GM18505 (cell line): ENCODE data around the gene FOXRED2.
"Not testable (repeated sequence)": the region's sequence is repeated elsewhere in the genome, so short reads cannot be mapped to it uniquely, and the experiment has no call there.

Experiments
- ATAC-seq: cut with Tn5 transposase; IDR thresholded peaks from one replicate; pipeline ENCODE4 v1.9.1; 2021; ENCODE audit not compliant: unreplicated experiment
- POLR2A ChIP-seq: IDR thresholded peaks from 4 replicates; pipeline ENCODE4 v1.6.1; 2011; ENCODE audit warnings: borderline replicate concordance; ENCODE audit not compliant: insufficient read depth, insufficient read length; ENCODE audit errors: extremely low read depth

Gene FOXRED2

DNA sequence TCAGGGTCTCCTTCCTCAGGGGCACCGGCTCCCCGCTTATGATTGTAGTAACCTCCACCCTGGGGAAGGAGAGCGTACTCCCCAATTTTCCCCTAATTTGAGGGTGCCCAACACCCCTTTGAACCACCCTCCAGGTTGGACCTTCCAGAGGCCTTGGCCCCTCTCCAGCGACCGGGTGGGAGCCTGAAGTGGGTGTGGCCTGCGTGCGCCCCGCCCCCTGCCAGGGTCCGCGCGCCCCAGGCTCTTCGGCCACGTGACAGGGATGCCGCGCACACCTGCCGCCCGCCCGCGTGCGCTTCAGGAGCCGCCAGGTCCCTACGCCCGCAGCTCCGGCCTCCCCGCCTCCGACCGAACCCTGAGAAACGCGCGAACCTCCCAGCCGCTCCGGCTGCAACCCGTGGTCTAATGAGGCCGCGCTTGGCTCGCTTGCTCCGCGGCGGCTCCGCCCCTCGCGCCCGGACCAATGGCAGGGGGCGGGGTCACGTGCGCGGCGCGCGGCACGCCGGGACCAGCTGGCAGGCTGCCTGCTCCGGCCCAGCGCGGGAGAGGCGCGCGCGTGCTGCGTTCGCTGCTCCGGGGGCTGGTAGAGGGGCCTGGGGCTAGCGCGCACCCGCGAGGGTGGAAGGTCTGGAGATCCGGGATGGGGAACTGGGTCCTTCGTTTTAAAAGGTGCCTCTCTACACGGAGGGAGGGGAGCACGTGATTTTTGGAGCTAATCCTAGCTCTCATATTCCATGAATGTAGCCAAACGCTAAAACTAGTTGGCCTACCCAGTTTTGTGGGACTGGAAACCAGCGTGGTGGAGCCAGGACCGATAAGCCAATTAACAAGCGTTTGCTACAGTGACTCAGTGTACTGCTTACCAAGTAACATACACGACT, at the start of gene FOXRED2:
Gene FOXRED2, minus strand, starts transcription at position 404 of the 881 bp plus-strand sequence. CDS start 618 bp downstream, outside the sequence.
- TF ChIP-seq POLR2A: peak; percentile 82
- peak; percentile 71 for ATAC-seq

DNA sequence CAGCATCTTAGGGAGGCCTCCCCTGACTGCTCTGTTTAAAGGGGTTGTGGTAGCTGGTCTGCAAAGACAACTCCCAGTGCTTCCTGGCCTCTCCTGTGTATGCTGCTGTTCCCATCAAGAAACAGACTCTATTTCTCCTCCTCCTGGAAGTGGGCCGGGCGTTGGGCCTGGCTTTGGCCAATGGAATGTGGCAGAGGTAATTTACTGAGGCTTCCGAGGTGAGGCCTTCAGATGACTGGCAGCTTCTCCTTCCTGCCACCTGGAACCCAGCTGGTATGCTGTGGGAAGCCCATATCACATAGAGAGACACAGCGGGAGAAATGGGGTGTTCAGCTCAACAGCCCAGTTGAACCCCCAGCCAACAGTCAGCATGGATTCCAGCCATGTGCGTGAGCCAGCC, 47.3 kb upstream of the FOXRED2 start:
- no peak for TF ChIP-seq POLR2A
- ATAC-seq: no peak

DNA sequence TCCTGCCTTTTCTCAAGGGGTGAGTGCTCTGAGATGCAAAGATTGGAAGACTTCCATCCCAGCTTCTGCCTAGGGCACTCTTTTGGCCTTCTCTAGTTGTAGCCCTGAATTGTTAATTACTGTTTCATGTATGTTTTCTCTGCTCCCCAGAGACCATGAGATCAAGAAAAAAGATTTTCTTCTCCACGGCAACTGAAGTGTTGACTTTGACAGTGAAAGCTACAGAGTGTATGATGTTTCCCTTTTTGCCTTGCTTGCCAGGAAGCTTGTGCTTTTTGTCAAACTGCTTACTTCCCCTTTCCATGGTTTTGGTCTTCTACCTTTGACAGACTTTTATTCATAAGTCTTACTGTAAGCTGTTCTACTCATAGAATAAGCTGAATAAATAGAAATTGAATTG, 45.4 kb upstream of the FOXRED2 start:
- TF ChIP-seq POLR2A: no peak
- ATAC-seq: no peak

DNA sequence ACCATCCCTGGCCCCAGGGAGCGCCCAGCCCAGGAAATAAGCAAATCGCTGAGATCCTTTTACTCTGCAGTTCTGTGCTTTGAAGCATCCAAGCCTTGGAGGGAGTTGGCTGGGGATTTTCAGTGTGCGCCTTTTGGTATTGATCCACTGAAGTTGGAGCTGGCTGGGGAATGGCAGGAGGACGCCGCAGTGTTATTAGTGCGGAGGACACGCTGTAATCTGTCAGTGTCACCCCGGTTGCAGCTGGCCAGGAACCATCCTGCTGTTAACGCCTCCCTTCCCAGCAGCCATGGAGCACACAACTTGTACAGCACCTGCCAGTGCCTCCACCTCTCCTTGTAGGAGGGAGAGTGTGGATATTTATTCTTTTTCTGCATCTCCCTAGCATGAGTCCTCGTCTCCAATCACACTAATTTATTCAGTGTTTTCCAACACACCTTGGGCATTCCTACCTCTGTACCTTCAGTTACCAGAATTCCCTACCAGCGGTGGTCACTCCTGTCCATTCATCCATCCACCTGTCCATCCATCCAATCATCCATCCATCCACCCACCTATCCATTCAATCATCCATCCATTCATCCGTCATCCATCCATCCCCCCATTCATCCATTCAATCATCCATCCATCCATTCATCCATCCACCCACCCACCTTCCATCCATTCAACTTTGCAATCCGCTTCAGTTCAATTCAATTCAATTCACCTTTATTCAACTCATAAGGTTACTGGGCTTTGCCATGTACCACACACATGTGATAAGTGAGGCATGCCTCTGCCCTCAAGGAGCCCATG, 44.1 kb upstream of the FOXRED2 start:
- TF ChIP-seq POLR2A: no peak
- no peak for ATAC-seq

DNA sequence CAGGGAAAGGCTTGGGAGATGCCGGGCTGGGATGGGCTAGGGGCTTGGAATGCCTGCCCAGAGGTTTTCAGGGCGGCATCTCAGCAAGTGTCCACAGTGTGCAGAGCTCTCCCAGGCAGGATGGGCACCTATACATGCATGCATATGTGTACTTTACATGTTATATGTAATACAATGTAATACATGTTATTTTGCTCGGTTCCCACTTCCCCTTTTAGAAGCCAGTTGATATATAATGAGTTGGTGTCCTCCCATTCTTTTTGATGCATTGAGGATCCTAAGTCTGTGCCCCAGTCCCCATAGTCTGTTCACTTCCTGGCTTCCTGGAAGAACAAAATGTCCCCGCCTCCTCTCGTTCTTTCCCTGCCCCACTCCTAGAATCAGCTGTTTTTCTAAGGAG, 42.2 kb upstream of the FOXRED2 start:
- ATAC-seq: no peak
- TF ChIP-seq POLR2A: no peak

DNA sequence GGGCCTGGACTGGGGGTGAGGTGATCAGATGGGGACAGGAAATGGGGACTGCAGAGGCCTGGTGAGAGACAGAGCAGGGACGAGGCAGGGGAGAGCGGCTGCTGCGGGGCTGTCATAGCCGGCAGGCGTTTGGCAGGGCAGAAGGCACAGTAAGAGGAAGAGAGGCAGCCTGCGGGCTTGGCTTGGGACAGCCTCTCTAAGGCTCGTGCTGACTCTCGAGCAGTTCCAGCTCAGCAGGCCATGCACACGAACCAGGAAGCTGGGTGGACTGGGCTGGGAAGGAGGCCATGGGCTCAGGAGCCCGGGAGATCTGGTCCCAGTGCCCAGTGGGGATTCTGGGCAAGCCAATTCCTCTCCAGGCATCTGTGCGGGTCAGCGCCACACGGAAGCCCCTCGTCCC, 41.8 kb upstream of the FOXRED2 start:
- no peak for ATAC-seq
- no peak for TF ChIP-seq POLR2A

DNA sequence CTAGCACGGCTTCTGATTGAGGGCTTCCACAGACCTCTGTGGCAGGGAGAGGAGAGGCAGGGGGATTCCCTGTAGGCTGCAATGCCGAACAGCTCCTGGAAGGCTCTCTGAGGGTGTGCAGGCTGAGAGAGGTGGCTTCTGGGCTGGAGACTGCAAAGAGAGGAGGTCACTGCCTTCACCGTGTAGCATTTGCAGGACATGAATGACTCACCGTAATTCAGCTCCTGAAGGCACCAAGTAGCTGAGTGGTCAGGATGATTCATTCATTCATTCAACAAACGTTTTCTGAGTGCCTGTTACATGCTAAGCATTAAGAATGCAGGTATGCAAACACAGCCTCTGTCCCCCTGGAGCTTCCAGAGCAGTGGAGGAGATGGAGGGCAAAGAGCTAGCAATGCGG, 40.1 kb upstream of the FOXRED2 start:
- ATAC-seq: no peak
- TF ChIP-seq POLR2A: no peak

DNA sequence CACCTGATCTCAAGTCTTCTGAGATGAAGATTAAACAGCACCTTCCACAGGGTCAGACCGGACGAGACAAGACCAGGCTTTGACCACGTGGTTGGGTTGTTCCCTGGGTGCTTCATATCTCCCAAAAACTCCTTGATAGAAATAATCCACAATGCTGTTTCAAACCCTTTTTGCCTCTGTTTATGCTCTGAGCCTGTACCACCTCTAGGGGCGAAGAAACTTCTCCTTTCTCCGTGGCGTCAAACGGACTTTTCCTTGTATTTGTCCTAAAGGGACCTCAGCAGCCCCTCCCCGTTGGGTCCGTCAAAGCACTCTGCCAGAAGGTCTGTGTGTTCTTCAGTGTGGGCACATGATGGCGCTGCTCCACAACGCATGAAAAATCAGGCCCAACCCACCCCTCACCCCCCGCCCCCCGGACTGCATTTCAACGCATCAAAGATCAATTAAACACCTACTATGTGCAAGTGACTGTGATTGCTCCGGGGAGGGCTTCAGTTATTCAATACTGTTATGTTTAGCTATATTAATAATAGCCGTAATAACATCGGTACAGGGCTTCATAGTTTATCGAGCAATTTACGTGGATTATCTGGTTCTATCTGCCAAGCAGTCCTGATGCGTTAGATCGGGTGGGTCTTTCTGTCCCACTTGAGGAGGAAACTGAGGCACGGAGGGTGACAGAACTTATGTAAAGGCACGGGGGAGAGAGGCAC, 39.4 kb upstream of the FOXRED2 start:
- no peak for ATAC-seq
- TF ChIP-seq POLR2A: no peak

DNA sequence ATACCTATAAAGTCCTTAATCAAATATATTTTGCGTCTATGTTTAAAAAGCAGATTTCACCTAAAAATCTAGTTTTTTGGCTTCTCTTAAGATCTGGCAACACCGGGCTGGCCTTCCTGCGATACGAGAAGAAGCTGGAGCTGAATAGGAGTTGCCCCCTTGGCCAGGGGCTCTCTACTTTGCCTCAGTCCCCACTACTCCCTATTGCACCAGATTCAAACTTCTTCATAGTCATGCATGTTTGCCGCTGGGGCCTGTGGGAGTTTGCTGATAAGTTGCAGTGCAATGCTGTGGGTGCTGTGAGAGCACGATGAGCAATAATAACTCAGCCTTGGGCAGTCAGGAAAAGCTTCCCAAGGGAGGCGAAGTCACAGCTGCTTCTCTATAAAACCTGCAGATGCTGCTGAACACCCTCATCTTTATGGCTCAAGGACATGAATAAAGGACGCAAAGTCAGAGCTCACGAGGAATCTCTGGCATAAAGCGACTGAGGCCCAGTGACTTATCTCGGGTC, 37.3 kb upstream of the FOXRED2 start:
- no peak for ATAC-seq
- no peak for TF ChIP-seq POLR2A

DNA sequence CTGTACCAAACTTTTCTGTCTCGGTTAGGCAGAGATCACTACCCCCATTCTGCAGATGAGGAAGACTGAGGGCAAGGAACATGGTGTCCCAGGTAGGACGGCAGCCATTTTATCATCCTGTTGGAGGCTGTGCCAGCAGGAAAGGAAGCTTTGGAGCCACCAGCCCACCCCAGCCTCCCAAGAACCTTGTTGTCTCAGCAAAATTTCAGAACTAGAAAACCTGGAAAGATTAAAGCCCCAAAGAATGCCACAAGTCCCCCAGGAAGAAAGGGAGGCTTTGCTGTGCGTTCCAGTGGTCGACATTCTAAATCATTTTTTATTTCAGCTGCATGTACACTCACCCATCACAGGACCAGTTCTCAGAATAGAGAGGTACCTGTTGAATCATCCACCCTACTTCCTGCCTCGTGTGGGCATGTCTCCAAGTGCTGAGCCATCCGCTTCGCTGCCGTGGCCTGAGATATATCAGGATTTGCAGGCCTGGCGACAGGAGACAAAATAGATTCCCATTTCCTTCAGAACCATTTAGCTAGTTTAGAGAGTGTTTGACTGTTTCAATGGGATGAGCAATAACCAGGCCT, 35.1 kb upstream of the FOXRED2 start:
- no peak for ATAC-seq
- no peak for TF ChIP-seq POLR2A

DNA sequence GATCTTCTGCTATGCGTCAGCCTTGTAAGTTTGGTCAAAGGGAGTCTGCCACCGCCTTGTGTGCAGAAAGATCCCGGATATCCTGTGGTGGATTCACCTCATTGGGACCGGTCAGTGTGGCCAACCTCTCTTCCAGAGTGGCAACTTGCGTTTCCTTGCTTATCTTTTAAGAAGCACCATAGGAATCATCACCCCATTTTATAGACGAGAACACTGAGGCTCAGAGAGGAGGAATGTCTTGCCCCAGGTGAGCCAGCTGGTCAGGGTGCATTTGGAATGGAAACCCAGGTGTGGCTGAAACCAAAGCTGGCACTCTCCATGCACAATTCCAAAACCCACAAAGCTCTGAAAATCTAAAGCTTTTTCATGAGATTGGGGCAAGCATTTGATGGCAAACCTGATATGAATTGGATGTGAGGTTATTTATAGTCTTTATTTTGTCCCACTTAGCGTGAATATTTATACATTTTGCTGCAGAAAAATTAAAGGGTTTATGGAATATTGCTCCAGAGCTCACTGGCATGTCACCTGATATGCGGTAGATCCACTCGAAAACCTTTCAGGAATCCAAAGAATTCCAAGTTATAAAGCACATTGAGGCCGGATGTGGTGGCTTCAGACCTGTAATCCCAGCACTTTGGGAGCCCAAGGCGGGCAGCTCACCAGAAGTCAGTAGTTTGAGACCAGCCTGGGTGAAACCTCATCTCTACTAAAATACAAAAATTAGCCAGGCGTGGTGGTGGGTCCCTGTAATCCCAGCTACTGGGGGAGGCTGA, 34.2 kb upstream of the FOXRED2 start:
- no peak for ATAC-seq
- TF ChIP-seq POLR2A: no peak

DNA sequence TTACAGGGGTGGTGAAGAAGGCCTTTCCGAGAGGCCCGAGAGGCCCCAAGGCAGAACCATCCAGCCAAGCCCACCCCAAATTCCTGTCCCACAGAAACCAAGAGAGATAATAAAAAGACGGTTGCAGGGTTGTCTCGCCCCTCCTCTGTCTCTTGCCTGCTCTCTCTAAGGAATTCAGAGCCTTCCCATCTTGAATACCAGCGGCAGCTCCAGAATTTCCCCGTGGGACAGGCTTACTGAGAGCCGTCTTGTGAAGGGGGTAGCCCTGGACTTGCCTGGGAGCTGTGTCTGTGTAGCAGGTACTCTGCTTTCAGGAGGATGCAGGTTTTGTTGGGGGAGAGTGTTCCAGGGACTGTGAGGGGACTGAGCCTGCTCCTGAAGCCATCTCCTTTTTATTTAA, 31.7 kb upstream of the FOXRED2 start:
- TF ChIP-seq POLR2A: no peak
- no peak for ATAC-seq

DNA sequence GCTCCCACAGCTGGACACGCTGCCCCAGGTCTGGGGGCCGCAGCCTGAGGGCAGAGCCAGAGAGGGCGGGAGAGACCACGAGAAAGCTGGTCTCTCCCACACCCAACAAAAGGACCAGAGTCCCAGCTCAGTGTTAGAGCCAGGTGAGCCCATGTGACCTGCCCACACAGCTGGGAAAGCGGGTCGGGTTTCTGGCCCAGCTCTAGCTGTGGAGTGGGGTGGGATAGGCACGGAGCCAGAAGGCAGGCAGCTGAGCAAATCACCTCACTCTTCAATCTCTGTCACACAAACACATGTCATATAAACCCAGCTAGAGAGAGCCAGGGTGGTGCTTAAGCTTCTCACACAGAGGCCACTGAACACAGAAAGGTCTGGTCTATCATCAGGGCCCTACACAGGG, 29.9 kb upstream of the FOXRED2 start:
- no peak for TF ChIP-seq POLR2A
- no peak for ATAC-seq

DNA sequence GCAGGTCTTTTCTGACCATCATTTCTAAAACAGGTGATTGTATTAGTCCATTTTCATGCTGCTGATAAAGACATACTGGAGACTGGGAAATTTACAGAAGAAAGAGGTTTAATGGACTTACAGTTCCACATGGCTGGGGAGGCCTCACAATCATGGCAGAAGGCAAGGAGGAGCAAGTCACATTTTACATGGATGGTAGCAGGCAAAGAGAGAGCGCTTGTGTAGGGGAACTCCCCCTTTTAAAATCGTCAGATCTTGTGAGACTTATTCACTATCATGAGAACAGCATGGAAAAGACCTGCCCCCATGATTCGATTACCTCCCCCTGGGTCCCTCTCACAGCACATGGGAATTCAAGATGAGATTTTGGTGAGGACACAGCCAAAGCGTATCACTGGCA, 26.5 kb upstream of the FOXRED2 start:
- ATAC-seq: not testable (repeated sequence)
